Testis (tissue), 2 donors: ENCODE results near the gene CALCOCO2.

ENCODE experiments used
- POLR2A ChIP-seq: fragments of 450-650 bp; IDR thresholded peaks from one replicate; pipeline ENCODE4 v1.6.1; 2017; ENCODE audit warnings: antibody characterized with exemption, mild to moderate bottlenecking, moderate library complexity
- TF ChIP-seq, protein P1 (sequence below), 3 experiments: fragments of 450-650 bp in 2 of 3; fragments of 200-600 bp in 1 of 3; sonication (generic) in 1 of 3; IDR thresholded peaks; one replicate each; pipeline ENCODE4 v1.5.1; 2016 to 2019; ENCODE audit warnings: antibody characterized with exemption in 3 of 3, mild to moderate bottlenecking in 2 of 3, moderate library complexity in 1 of 3

GRCh38 chr17:48835971-48836370, 5.1 kb downstream of the CALCOCO2 start:
- TF ChIP-seq, protein P1, sequence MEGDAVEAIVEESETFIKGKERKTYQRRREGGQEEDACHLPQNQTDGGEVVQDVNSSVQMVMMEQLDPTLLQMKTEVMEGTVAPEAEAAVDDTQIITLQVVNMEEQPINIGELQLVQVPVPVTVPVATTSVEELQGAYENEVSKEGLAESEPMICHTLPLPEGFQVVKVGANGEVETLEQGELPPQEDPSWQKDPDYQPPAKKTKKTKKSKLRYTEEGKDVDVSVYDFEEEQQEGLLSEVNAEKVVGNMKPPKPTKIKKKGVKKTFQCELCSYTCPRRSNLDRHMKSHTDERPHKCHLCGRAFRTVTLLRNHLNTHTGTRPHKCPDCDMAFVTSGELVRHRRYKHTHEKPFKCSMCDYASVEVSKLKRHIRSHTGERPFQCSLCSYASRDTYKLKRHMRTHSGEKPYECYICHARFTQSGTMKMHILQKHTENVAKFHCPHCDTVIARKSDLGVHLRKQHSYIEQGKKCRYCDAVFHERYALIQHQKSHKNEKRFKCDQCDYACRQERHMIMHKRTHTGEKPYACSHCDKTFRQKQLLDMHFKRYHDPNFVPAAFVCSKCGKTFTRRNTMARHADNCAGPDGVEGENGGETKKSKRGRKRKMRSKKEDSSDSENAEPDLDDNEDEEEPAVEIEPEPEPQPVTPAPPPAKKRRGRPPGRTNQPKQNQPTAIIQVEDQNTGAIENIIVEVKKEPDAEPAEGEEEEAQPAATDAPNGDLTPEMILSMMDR (IDR thresholded peaks at IDR 0.05): no peak
- no peak for TF ChIP-seq POLR2A
